GM13976 (cell line): ENCODE measurements around the gene FAM222A.

ENCODE experiments used
- DNase-seq: peaks from one replicate; pipeline ENCODE4 v3.0.0; 2012; ENCODE audit warnings: low spot score
- in situ Hi-C: fragments of 300-500 bp; cut with MboI; formaldehyde crosslinking; loops from one replicate; pipeline ENCODE4 v1.12.0; 2022; ENCODE audit warnings: low sequenced_read_pairs, mixed read lengths, inconsistent platforms; ENCODE audit not compliant: unreplicated experiment
- TF ChIP-seq, protein P1 (sequence below): IDR thresholded peaks from 2 replicates; pipeline ENCODE4 v1.5.1; 2012; ENCODE audit warnings: borderline replicate concordance, mild to moderate bottlenecking; ENCODE audit not compliant: insufficient read depth; ENCODE audit errors: extremely low read depth, missing control alignments, control extremely low read depth

The FAM222A gene

DNA sequence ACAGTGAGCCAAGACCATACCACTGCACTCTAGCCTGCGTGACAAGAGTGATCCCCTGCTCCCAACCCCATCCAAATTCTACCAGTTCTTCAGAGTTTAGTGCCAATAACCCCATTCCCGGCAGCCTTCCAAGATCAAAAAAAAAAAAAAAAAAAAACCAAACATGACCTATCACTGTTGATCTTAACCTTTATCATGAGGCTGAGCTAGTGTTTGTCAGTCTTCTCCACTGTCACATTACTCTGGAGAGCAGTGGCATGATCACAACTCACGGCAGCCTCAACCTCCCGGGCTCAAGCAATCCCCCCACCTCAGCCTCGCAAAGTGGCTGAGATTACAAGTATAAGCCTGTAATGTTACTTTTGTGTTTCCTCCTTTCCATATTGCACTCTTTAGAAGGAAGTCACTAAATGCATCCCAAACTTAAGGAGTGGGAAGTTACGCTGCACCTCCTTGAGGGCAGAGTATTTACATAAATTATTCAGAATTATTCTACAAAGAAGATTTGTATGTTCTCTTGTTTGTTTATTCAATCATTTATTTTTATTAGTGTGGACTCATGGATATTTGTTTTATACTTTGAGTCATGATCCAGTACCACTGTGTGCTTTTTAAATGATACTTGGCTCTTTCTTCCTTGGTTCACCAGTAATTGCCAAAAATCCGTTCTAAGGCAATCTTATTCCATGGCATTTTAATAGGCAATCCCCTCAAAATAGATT, 31.5 kb upstream of the FAM222A start:
- no peak for DNase-seq
- TF ChIP-seq, protein P1, sequence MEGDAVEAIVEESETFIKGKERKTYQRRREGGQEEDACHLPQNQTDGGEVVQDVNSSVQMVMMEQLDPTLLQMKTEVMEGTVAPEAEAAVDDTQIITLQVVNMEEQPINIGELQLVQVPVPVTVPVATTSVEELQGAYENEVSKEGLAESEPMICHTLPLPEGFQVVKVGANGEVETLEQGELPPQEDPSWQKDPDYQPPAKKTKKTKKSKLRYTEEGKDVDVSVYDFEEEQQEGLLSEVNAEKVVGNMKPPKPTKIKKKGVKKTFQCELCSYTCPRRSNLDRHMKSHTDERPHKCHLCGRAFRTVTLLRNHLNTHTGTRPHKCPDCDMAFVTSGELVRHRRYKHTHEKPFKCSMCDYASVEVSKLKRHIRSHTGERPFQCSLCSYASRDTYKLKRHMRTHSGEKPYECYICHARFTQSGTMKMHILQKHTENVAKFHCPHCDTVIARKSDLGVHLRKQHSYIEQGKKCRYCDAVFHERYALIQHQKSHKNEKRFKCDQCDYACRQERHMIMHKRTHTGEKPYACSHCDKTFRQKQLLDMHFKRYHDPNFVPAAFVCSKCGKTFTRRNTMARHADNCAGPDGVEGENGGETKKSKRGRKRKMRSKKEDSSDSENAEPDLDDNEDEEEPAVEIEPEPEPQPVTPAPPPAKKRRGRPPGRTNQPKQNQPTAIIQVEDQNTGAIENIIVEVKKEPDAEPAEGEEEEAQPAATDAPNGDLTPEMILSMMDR: no peak
- in situ Hi-C loops: no loop called here

DNA sequence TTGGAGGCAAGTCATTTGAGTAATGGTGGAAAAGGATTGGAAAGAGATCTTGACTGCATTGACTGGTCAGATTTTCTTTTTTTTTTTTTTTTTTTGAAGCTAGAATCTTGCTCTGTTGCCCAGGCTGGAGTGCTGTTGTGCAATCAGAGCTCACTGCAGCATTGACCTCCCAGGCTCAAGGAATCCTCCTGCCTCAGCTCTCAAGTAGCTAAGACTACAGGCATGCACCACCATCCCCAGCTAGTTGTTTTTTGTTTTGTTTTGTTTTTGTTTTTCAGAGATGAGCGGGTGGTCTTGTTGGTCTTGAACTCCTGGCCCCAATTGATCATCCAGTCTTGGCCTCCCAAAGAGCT, 30.9 kb upstream of the FAM222A start:
- in situ Hi-C loops: no loop called here
- TF ChIP-seq, protein P1: no peak
- DNase-seq: no peak

DNA sequence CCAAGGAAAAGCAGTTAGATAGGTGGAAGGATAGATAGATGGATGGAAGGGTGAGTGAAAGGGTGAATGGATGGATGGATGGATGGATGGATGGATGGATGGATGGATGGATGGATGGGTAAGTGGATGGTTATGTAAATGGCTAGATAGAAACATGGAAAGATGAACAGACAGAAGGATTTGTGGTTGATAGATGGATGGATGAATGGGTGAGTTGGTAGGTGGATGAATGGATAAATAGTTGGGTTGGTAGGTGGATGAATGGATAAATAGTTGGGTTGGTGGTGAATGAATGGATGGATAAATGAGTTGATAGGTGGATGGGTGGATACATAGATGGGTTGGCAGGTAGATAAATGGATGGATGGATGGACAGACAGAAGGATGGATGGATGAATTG, 30.3 kb upstream of the FAM222A start:
- in situ Hi-C loops: no loop called here
- TF ChIP-seq, protein P1: no peak
- no peak for DNase-seq

DNA sequence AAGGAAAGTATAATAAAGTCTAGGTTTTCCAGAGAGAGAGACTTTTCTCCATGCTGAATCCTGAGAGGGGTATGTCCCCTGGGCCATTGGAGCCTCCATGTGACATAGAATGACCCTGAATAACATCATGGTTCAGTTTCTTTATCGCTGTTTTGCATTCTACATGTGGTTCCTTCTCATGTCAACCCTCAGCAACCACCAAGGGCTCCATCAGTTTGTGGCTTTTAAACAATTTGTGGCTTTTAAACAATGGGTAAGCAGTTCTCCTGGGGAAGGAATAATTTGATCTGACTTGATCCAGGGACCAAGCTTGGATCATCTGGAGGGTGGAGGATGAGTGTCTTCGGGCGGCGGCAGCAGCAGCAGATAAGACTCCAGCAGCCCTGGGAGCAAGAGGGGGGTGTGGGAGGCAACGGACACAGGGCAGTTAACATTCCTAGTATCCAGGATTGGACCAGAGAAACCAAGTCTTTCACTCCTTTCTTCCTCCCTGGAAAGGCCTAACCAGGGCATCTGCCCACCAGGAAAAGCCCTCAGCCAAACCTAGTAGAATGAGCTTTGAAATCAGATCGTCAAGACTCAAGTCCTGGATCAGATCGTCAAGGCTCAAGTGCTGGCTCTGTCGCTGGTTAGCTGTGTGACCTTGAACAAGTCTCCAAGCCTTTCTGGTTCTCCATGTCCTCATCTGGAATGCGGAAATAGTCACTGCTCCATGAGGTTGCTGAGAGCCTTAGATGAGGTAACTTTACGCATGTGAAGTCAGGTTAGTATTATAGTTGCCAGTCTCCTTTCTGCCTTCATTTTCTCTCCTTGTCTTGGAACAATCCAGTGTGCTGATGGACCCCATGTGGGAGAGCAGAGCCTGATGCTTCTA, 27.8 kb upstream of the FAM222A start:
- TF ChIP-seq, protein P1: no peak
- no peak for DNase-seq
- in situ Hi-C loops: no loop called here

DNA sequence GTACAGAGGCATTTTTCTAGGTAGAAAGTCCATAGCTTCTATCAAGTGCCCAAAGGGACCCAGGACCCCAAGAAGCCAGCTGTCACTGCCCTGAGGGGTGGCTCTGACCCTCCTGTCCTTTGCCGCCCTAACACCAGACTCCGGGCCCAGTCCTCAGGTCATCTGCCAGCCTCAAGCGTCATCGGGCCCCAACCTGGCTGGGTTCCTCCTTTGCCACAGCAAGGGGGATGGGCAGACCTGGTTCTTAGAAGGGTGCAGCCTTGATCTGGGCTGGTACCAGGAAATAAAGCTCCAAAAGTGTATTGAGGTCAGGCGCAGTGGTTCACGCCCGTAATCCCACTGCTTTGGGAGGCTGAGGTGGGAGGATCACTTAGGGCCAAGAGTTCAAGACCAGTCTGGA, 27.1 kb upstream of the FAM222A start:
- in situ Hi-C loops: no loop called here
- TF ChIP-seq, protein P1: no peak
- no peak for DNase-seq

DNA sequence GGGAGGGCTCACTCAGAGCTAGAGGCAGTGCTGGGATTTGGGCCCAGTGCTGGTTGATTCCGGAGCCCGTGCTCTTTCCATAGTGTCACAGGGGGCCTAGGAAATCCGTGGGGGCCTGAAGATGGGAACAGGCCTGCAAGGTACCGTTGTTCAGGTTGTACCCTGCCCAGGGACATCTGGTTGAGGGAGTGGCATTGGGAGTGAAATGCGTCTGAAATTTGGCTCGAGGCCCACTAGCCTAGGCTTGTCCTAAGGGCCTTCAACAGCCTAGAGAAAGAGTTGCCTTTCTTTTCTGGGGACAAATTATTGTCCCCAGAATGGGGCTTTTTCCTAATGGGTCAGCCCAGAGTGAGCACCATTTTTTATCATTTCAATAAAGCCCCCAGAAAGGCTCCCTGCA, 26.4 kb upstream of the FAM222A start:
- TF ChIP-seq, protein P1: no peak
- in situ Hi-C loops: no loop called here

DNA sequence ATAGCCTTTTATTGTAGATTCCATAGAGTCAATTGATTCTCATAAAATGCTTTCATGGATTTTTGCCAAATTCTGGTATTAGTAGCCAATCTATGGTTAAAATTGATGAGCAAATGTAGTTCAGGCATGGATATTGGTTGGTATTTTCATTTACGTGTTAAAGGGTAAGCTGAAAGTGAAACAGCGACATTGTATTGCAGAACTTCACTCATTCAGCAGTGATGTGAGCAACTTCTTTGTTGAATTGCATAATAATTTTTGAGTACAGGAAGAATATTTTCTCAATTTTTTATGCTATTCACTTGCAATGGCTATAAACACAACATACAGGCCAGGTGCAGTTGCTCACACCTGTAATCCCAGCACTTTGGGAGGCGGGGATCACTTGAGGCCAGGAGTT, 24.2 kb upstream of the FAM222A start:
- TF ChIP-seq, protein P1: no peak
- DNase-seq: no peak
- in situ Hi-C loops: no loop called here

More for the DNA sequence above, 26.4 kb upstream of the FAM222A start:
- DNase-seq: no peak
